Measurements from ENCODE around the gene CFAP299. TPM values are rescaled to one million over a fixed set of nuclear protein-coding genes. Genes with fewer than 3 reads are reported as not detected.

Gene CFAP299
- total RNA-seq, 1 donor from 2014 or later = not detected

DNA sequence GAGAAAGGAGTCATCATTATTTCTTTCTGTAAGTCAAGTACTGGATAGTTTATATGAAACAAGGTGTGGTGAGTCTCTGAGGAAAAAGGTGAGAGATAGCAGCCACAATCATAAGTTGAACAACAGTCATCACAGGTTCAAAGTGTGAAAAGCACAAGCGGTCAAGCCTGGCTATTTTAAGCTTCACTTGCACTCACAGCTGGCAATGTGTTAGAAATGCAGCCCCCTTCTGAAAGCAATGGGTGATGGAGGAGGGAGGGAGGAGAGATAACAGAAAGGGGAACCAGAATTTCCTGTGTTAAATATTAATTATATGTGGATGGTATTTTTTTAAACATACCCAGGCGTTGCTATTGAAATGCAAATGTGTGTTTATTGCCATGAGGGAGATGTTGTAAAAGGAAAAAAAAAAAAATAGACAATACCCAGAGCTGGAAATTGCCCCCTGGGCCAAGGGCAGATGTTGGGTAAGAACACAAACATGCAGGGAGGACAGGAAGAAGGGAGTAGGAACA, 668.1 kb downstream of the CFAP299 start:
- H3K27ac ChIP-seq (replicated peaks) = no peak overlapping the region
- intact Hi-C loops (cut with micrococcal nuclease) = no loop called here
- no peaks in the 10 kb centered on the region for H3K27me3 ChIP-seq (ENCODE audit: low read depth)
- TF ChIP-seq, protein P1, sequence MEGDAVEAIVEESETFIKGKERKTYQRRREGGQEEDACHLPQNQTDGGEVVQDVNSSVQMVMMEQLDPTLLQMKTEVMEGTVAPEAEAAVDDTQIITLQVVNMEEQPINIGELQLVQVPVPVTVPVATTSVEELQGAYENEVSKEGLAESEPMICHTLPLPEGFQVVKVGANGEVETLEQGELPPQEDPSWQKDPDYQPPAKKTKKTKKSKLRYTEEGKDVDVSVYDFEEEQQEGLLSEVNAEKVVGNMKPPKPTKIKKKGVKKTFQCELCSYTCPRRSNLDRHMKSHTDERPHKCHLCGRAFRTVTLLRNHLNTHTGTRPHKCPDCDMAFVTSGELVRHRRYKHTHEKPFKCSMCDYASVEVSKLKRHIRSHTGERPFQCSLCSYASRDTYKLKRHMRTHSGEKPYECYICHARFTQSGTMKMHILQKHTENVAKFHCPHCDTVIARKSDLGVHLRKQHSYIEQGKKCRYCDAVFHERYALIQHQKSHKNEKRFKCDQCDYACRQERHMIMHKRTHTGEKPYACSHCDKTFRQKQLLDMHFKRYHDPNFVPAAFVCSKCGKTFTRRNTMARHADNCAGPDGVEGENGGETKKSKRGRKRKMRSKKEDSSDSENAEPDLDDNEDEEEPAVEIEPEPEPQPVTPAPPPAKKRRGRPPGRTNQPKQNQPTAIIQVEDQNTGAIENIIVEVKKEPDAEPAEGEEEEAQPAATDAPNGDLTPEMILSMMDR (IDR thresholded peaks at IDR 0.05; ENCODE audit: borderline replicate concordance) = no peak
- no peaks in the 10 kb centered on the region for H3K36me3 ChIP-seq
- peaks cover 4% of the 10 kb centered on the region for H3K9me3 ChIP-seq (replicated peaks)
- no peak for DNase-seq
- no peak overlapping the region for H3K4me3 ChIP-seq
- H3K4me1 ChIP-seq = no peaks in the 10 kb centered on the region

DNA sequence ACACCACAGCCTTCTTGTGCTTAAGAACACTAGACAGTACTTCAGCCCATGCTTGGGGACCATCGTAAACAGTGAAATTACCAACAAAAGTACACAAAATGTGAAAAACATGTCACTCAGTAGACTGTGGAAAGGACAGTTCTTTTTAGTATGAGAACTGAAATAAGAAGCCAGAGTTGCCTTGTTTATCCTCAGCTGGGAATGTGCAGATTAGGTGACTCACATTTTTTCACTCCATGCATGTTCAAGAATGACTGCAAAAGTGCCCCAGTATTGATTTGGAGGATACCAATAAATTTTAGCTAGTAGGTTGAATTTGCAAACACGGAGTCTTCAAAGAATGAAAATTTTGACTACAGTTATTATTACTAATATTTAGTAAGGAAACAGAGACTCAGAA, 671.9 kb downstream of the CFAP299 start:
- H3K27ac ChIP-seq (replicated peaks) = no peak overlapping the region

More for the DNA sequence above, 671.9 kb downstream of the CFAP299 start:
- TF ChIP-seq, protein P1 (IDR thresholded peaks at IDR 0.05; ENCODE audit: borderline replicate concordance) = no peak
- Histone ChIP-seq H3K4me3 (no peak overlapping the region), H3K36me3 (no peaks in the 10 kb centered on the region), H3K4me1 (no peaks in the 10 kb centered on the region), H3K9me3 (replicated peaks) (no peaks in the 10 kb centered on the region), H3K27me3 (ENCODE audit: low read depth) (no peaks in the 10 kb centered on the region)
- no peak for DNase-seq
- intact Hi-C loops (cut with micrococcal nuclease) = no loop called here

Other genes with a start within 250 kb of the CFAP299 start
- 0.66 TPM for gene PRDM8, start 138.2 kb upstream of the CFAP299 start, total RNA-seq
- 1.2 TPM for gene FGF5, start 69.1 kb upstream of the CFAP299 start, total RNA-seq